WTC11 (cell line): ENCODE data around the gene ZKSCAN8. TPM values are rescaled to one million over a fixed set of nuclear protein-coding genes. Genes with fewer than 3 reads are reported as not detected.

Experiments
- ATAC-seq: fragments of 200-7000 bp; cut with Tn5 transposase; 2 replicates; pipeline ENCODE4 v1.10.0; 2021; ENCODE audit warnings: mild to moderate bottlenecking, moderate library complexity
- CTCF ChIA-PET: fragments of 300-600 bp; sonication (Branson Sonifier 250); formaldehyde crosslinking; loops from one replicate; lab custom pipeline; 2021; ENCODE audit warnings: antibody characterized with exemption; lab: Charles Lee
- POLR2A ChIA-PET: fragments of 350-600 bp; sonication (Branson Sonifier 250); formaldehyde crosslinking; loops from one replicate; lab custom pipeline; 2021; ENCODE audit warnings: antibody characterized with exemption; lab: Charles Lee
- DNase-seq: peaks from one replicate; pipeline ENCODE4 v3.0.0; 2021; ENCODE audit warnings: low spot score
- H3K27ac Mint-ChIP-seq: 2 replicates; pipeline ENCODE4 v1.8.0; 2021; ENCODE audit warnings: mixed read lengths
- H3K27me3 Mint-ChIP-seq: 2 replicates; pipeline ENCODE4 v1.8.0; 2021; ENCODE audit warnings: low read depth, mild to moderate bottlenecking, moderate library complexity, mixed read lengths
- H3K36me3 Mint-ChIP-seq: 2 replicates; pipeline ENCODE4 v1.8.0; 2021; ENCODE audit warnings: mixed read lengths
- H3K4me1 Mint-ChIP-seq: 2 replicates; pipeline ENCODE4 v1.8.0; 2022; ENCODE audit warnings: mixed read lengths
- H3K4me3 Mint-ChIP-seq: 2 replicates; pipeline ENCODE4 v1.8.0; 2021; ENCODE audit warnings: mild to moderate bottlenecking, moderate library complexity, mixed read lengths
- H3K9me3 Mint-ChIP-seq: 2 replicates; pipeline ENCODE4 v1.8.0; 2021; ENCODE audit warnings: mixed read lengths
- AFF4 ChIP-seq: sonication (generic); formaldehyde crosslinking; IDR thresholded peaks from 2 replicates; pipeline ENCODE4 v1.8.1; 2023; ENCODE audit warnings: mild to moderate bottlenecking, missing genetic modification reagents, borderline replicate concordance
- ARID4B ChIP-seq: sonication (generic); formaldehyde crosslinking; IDR thresholded peaks from 2 replicates; pipeline ENCODE4 v1.8.0; 2023; ENCODE audit warnings: missing genetic modification reagents, mild to moderate bottlenecking, borderline replicate concordance
- ELF4 ChIP-seq: sonication (generic); formaldehyde crosslinking; IDR thresholded peaks from 2 replicates; pipeline ENCODE4 v1.8.1; 2022; ENCODE audit warnings: low read depth, mild to moderate bottlenecking, moderate library complexity, missing genetic modification reagents
- ESRRA ChIP-seq: sonication (generic); formaldehyde crosslinking; IDR thresholded peaks from 2 replicates; pipeline ENCODE4 v1.8.1; 2022; ENCODE audit warnings: mild to moderate bottlenecking, missing genetic modification reagents, borderline replicate concordance
- FOXJ3 ChIP-seq: sonication (generic); formaldehyde crosslinking; IDR thresholded peaks from 2 replicates; pipeline ENCODE4 v1.9.0; 2021; ENCODE audit warnings: missing genetic modification reagents, mild to moderate bottlenecking, borderline replicate concordance
- GTF2I ChIP-seq: fragments of 250-450 bp; sonication (Bioruptor Pico); conservative IDR thresholded peaks from 2 replicates; pipeline ENCODE4 v1.4.0; 2021; ENCODE audit warnings: mild to moderate bottlenecking
- IRF2 ChIP-seq: sonication (generic); formaldehyde crosslinking; IDR thresholded peaks from 2 replicates; pipeline ENCODE4 v1.8.0; 2022; ENCODE audit warnings: low read depth, missing genetic modification reagents, borderline replicate concordance
- JAZF1 ChIP-seq: fragments of 250-450 bp; sonication (Bioruptor Pico); IDR thresholded peaks from 2 replicates; pipeline ENCODE4 v1.9.0; 2021; ENCODE audit warnings: moderate library complexity, mild to moderate bottlenecking, inconsistent platforms
- MYBL2 ChIP-seq: sonication (generic); formaldehyde crosslinking; IDR thresholded peaks from 2 replicates; pipeline ENCODE4 v1.8.1; 2023; ENCODE audit warnings: mild to moderate bottlenecking, moderate library complexity, missing genetic modification reagents
- TCF7 ChIP-seq: sonication (generic); formaldehyde crosslinking; IDR thresholded peaks from 2 replicates; pipeline ENCODE4 v1.8.0; 2022; ENCODE audit warnings: mild to moderate bottlenecking, low read depth, missing genetic modification reagents, moderate library complexity
- TEAD4 ChIP-seq: sonication (generic); formaldehyde crosslinking; IDR thresholded peaks from 2 replicates; pipeline ENCODE4 v1.8.0; 2022; ENCODE audit warnings: mild to moderate bottlenecking, missing genetic modification reagents
- ZNF121 ChIP-seq: sonication (generic); formaldehyde crosslinking; IDR thresholded peaks from 2 replicates; pipeline ENCODE4 v1.8.0; 2023; ENCODE audit warnings: missing genetic modification reagents
- ZNF396 ChIP-seq: fragments of 250-450 bp; sonication (Bioruptor Pico); IDR thresholded peaks from 2 replicates; pipeline ENCODE4 v1.8.0; 2021; ENCODE audit warnings: mild to moderate bottlenecking, moderate library complexity, borderline replicate concordance
- ZNF423 ChIP-seq: fragments of 250-450 bp; sonication (Bioruptor Pico); IDR thresholded peaks from 2 replicates; pipeline ENCODE4 v2.1.2; 2022; ENCODE audit warnings: mild to moderate bottlenecking, moderate library complexity
- total RNA-seq: library from RNA; stranded (reverse); gene quantifications from 3 replicates; pipeline ENCODE4 v1.2.3, GENCODE V29; 2021
- TF ChIP-seq, protein P1 (sequence below): fragments of 250-450 bp; sonication (Bioruptor Pico); IDR thresholded peaks from 2 replicates; pipeline ENCODE4 v1.9.0; 2021; ENCODE audit warnings: mild to moderate bottlenecking

The ZKSCAN8 gene
- total RNA-seq, 1 experiment from 2014 or later = 21.7 TPM

GRCh38 chr6:28188111-28188979, 46.7 kb downstream of the ZKSCAN8 start:
- TF ChIP-seq GTF2I (CRISPR knock-in tag) (peak; percentile 8; the same call in 1 of the 2 replicates), JAZF1 (CRISPR knock-in tag) (no peak)
- TF ChIP-seq, all 79 proteins: peak for 1
- H3K27ac Mint-ChIP-seq = no peak overlapping the region
- DNase-seq (no peak), ATAC-seq (no peak)
- H3K27me3 Mint-ChIP-seq = peaks cover 56% of the 10 kb centered on the region
- peaks cover 79% of the 10 kb centered on the region for H3K9me3 Mint-ChIP-seq
- ChIA-PET POLR2A (no interaction called here), CTCF (no interaction called here)
- H3K4me1 Mint-ChIP-seq = no peaks in the 10 kb centered on the region
- peaks cover 19% of the 10 kb centered on the region for H3K36me3 Mint-ChIP-seq
- H3K4me3 Mint-ChIP-seq = no peak overlapping the region

GRCh38 chr6:28200020-28200419, 58.3 kb downstream of the ZKSCAN8 start:
- POLR2A ChIA-PET = no interaction called here
- no peak overlapping the region for H3K4me3 Mint-ChIP-seq
- 0 out of 2 replicates have a peak, but pooled peaks cover 3% of the 10 kb centered on the region for H3K4me1 Mint-ChIP-seq
- TF ChIP-seq ARID4B (CRISPR knock-in tag) = no peak
- no peak for TF ChIP-seq ZNF396 (CRISPR knock-in tag)
- TF ChIP-seq IRF2 (CRISPR knock-in tag) = no peak
- TF ChIP-seq ZNF423 = no peak
- no peak for TF ChIP-seq ESRRA (CRISPR knock-in tag)
- TF ChIP-seq ELF4 (CRISPR knock-in tag) = no peak
- TF ChIP-seq ZNF121 = no peak
- no peak for TF ChIP-seq TCF7 (CRISPR knock-in tag)
- no peak for TF ChIP-seq FOXJ3 (CRISPR knock-in tag)
- TF ChIP-seq, protein P1, sequence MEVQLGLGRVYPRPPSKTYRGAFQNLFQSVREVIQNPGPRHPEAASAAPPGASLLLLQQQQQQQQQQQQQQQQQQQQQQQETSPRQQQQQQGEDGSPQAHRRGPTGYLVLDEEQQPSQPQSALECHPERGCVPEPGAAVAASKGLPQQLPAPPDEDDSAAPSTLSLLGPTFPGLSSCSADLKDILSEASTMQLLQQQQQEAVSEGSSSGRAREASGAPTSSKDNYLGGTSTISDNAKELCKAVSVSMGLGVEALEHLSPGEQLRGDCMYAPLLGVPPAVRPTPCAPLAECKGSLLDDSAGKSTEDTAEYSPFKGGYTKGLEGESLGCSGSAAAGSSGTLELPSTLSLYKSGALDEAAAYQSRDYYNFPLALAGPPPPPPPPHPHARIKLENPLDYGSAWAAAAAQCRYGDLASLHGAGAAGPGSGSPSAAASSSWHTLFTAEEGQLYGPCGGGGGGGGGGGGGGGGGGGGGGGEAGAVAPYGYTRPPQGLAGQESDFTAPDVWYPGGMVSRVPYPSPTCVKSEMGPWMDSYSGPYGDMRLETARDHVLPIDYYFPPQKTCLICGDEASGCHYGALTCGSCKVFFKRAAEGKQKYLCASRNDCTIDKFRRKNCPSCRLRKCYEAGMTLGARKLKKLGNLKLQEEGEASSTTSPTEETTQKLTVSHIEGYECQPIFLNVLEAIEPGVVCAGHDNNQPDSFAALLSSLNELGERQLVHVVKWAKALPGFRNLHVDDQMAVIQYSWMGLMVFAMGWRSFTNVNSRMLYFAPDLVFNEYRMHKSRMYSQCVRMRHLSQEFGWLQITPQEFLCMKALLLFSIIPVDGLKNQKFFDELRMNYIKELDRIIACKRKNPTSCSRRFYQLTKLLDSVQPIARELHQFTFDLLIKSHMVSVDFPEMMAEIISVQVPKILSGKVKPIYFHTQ (CRISPR knock-in tag) = no peak
- no peak for TF ChIP-seq MYBL2
- no peak for TF ChIP-seq TEAD4 (CRISPR knock-in tag)
- no peak for TF ChIP-seq AFF4 (CRISPR knock-in tag)
- TF ChIP-seq, all 79 proteins: peak for 0
- H3K36me3 Mint-ChIP-seq = no peaks in the 10 kb centered on the region
- H3K9me3 Mint-ChIP-seq = peaks cover 32% of the 10 kb centered on the region
- H3K27me3 Mint-ChIP-seq = peaks cover 92% of the 10 kb centered on the region
- CTCF ChIA-PET = no interaction called here
- ATAC-seq (no peak), DNase-seq (no peak)
- no peak overlapping the region for H3K27ac Mint-ChIP-seq
